Cardiac muscle cell (in vitro differentiated cells and primary cell): ENCODE measurements around the gene CC2D1A. TPM values are rescaled to one million over a fixed set of nuclear protein-coding genes. Genes with fewer than 3 reads are reported as not detected.

ENCODE experiments used
- DNase-seq, 2 donors: peaks; one replicate each; pipeline versions ENCODE4 v3.0.0 to v3.0.0-alpha.2; 2010 to 2017; ENCODE audit warnings: low read depth in 1 of 2, low spot score in 1 of 2
- H3K27ac ChIP-seq: fragments of 200-600 bp; sonication (generic); 2 replicates; pipeline ENCODE4 v1.5.1; 2016
- H3K27me3 ChIP-seq: fragments of 200-600 bp; sonication (generic); 2 replicates; pipeline ENCODE4 v1.6.0; 2016; ENCODE audit warnings: control low read depth
- H3K36me3 ChIP-seq: fragments of 200-600 bp; sonication (generic); 2 replicates; pipeline ENCODE4 v1.5.1; 2016; ENCODE audit warnings: control low read depth
- H3K4me1 ChIP-seq: fragments of 200-600 bp; sonication (generic); 2 replicates; pipeline ENCODE4 v1.8.1; 2017; ENCODE audit warnings: low read depth, mild to moderate bottlenecking, mixed run types
- H3K4me3 ChIP-seq: fragments of 200-600 bp; sonication (generic); 2 replicates; pipeline ENCODE4 v1.5.1; 2016; ENCODE audit warnings: mild to moderate bottlenecking
- H3K9me3 ChIP-seq: fragments of 200-600 bp; sonication (generic); 2 replicates; pipeline ENCODE4 v1.5.1; 2017; ENCODE audit warnings: low read depth, mild to moderate bottlenecking, control low read depth
- polyA plus RNA-seq: library from polyadenylated mRNA; unstranded; fragments of >200 nt; fragmentation: Nextera tagmentation; extraction: Ambion mirVana; gene quantifications from 2 replicates; pipeline ENCODE4 v1.2.1, GENCODE V29; 2016
- total RNA-seq: library from RNA; depleted of rRNA; stranded (reverse); fragments of >200 nt; gene quantifications from 2 replicates; pipeline ENCODE4 v1.2.3, GENCODE V29; 2016
- TF ChIP-seq, protein P1 (sequence below): IDR thresholded peaks from 2 replicates; pipeline ENCODE4 v1.5.1; 2012; ENCODE audit warnings: low read depth, mild to moderate bottlenecking, low read length

Gene CC2D1A
- total and polyA plus RNA-seq, 2 experiments from 2014 or later = 42.5 to 46.6 TPM

DNA sequence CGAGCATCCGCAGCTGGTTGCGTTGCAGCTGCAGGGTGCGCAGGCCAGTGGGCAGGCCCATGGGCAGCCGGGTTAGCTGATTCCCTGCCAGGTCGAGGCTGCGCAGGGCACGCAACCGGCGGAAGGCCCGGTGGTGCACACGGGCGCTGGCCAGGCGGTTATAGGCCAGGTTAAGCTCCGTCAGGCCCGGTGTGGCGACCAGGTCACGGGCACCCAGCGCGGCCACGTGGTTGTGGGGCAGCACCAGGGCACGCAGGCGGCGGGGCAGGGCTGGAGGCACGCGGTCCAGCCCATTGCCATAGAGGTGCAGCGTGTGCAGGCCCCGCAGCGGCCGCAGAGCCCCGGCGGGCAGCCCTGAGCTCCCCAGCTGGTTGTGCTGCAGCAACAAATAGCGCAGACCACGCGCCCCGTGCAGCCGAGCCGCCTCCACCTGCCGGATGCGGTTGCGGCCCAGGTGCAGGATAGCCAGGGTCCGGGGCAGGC lies 27.0 kb downstream of the CC2D1A start:
- no peak for DNase-seq

DNA sequence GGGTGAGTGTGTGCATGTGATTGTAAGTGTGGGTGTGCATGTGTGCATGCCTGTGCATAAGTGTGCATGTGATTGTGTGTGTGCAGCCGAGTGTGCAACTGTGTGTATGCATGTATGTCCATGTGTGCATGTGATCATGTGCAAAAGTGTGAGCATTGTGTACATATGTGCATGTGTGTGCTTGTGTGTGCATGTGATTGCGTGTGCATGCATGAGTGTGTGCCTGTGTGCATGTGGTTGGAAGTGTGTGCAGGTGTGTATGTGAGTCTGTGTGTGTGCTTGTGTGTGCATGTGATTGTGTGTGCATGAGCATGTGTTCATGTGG lies 28.7 kb downstream of the CC2D1A start:
- Histone ChIP-seq H3K4me3 (no peak overlapping the region), H3K4me1 (peaks cover 6% of the 10 kb centered on the region), H3K9me3 (no peaks in the 10 kb centered on the region), H3K27me3 (no peaks in the 10 kb centered on the region), H3K27ac (no peak overlapping the region), H3K36me3 (no peaks in the 10 kb centered on the region)
- TF ChIP-seq, protein P1, sequence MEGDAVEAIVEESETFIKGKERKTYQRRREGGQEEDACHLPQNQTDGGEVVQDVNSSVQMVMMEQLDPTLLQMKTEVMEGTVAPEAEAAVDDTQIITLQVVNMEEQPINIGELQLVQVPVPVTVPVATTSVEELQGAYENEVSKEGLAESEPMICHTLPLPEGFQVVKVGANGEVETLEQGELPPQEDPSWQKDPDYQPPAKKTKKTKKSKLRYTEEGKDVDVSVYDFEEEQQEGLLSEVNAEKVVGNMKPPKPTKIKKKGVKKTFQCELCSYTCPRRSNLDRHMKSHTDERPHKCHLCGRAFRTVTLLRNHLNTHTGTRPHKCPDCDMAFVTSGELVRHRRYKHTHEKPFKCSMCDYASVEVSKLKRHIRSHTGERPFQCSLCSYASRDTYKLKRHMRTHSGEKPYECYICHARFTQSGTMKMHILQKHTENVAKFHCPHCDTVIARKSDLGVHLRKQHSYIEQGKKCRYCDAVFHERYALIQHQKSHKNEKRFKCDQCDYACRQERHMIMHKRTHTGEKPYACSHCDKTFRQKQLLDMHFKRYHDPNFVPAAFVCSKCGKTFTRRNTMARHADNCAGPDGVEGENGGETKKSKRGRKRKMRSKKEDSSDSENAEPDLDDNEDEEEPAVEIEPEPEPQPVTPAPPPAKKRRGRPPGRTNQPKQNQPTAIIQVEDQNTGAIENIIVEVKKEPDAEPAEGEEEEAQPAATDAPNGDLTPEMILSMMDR = no peak
- no peak for DNase-seq

More for the DNA sequence above, 27.0 kb downstream of the CC2D1A start:
- Histone ChIP-seq H3K4me3 (no peak overlapping the region), H3K36me3 (no peaks in the 10 kb centered on the region), H3K27ac (no peak overlapping the region), H3K4me1 (peaks cover 6% of the 10 kb centered on the region), H3K27me3 (no peaks in the 10 kb centered on the region), H3K9me3 (no peaks in the 10 kb centered on the region)
- TF ChIP-seq, protein P1 = no peak

DNA sequence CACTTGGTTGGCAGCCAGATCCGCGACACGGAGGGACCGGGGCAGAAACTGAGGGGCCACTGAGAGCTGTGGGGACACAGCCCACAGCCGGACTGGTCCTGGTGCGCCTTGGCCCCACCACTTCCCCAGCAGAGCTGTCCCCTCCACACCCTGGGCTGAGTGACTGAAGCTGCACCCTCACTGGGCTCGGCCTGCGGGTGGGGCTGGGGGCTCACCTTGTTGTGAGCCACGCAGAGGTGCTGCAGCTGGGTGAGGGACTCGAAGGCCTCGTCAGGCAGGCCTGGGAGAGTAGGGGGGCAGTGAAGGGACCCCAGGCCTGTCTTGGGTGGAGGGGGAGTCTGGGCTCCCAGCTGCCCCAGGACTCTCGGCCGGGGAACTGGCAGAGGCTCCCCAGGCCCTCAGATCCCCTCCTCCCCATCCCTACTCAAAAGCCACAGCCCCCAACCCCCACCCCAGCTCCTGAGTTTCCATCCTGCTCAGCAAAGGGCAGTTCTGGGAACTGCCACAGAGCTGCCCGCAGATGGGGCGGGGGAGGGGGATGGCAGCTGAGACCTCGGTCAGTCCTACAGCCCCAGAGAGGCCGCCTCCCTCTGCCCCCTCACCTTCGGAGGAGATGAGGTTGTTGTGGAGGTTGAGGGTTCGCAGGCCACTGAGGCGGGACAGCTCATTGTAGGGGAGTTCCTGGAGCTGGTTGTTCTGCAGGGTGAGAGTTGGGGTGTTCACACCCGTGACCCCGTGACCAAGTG lies 29.9 kb downstream of the CC2D1A start:
- no peaks in the 10 kb centered on the region for H3K36me3 ChIP-seq
- H3K4me3 ChIP-seq = no peak overlapping the region
- H3K27me3 ChIP-seq = no peaks in the 10 kb centered on the region
- DNase-seq = peak; percentile 40 to 50
- H3K27ac ChIP-seq = no peak overlapping the region
- peaks cover 6% of the 10 kb centered on the region for H3K4me1 ChIP-seq
- TF ChIP-seq, protein P1 = no peak
- H3K9me3 ChIP-seq = no peaks in the 10 kb centered on the region

DNA sequence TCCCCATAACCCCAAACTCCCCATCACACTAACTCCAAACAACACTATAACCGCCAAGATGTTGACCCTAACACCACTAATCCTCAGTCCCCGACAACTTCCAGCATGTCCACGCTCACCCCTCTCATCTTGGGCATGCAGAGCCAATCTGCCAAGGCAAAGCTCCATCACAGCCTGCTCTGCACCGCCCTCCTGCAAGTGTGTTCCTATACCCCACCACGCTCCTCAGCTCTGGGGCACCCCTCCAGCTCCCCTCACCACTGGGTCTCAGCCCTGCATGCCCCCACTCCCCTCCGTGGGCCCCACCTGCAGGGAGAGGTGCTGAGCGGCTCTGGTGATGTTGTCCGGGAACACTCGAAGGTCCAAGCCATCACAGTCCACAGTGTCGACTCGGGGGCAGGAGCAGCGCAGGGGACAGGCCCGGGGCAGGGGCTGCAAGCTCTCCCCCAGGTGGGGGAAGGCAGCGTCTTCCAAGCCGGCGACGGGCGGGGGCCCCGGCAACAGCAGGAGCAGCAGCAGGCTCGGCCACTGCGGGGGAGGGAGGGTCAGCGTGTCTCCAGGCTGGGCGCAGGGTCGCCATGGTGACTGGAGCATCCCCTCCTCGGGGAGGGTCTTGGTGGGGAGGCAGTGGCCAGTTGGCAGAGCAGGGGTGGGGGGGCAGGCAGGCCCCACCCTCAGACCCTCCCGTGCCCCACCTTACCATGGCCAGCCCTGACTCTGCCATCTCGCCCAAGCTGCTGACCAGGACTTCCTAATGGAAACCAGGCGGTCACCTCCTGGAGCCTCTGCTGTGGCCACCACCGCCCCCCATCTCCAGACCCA lies 31.7 kb downstream of the CC2D1A start:
- peak in 1 of 2 donors; percentile 28 for DNase-seq
- Histone ChIP-seq H3K27ac (no peak overlapping the region), H3K9me3 (no peaks in the 10 kb centered on the region), H3K27me3 (no peaks in the 10 kb centered on the region), H3K4me1 (peaks cover 6% of the 10 kb centered on the region), H3K36me3 (no peaks in the 10 kb centered on the region), H3K4me3 (no peak overlapping the region)
- TF ChIP-seq, protein P1 = no peak

DNA sequence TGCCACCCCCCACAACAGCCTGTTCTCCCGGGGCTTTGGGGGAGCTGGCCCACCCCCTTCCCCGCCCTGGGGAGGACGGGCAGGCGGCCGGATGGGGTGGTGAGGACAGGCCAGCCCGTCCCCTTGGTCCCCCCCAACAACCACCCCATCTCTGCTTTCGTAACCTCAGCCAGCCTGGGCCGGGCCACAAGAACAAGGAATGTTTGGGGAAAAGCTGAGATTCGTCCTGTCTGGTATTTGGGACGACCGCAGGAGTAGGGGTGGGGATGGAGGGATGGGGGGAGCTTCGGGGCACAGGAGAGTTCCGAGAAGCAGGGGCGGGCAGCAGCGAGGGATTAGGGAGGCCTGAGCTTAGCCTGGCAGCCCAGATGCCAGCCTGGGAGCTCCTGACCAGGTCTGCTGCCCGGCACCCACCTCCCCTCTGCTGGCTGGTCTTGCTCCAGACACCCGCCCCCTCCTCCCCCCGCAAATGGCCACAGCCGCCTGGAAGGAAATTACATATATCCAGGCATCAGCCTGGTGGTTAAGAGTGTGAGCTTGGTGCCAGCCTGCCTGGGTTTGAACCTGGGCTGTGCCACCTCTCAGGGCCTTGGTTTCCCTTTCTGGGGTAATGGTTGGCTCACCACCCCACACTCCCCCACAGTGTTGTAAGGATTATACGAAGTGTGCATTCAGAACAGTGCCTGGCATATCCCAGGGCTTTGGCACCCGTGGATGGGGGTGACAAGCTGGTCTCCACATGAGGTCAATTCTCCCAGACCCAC lies 32.5 kb downstream of the CC2D1A start, which contains the start of gene PODNL1:
TSS of gene PODNL1 (minus strand) at position 117 of the 764 bp plus-strand sequence. CDS start 236 bp downstream, outside the sequence.
- Histone ChIP-seq H3K27ac (no peak within 1 kb of the TSS), H3K9me3 (no peaks in the 10 kb centered on the region), H3K27me3 (no peaks in the 10 kb centered on the region), H3K4me1 (peaks cover 6% of the 10 kb centered on the region), H3K4me3 (no peak within 1 kb of the TSS), H3K36me3 (no peaks in the 10 kb centered on the region)
- TF ChIP-seq, protein P1 = no peak
- peak in 1 of 2 donors; percentile 89 for DNase-seq
